ENCODE measurements around the gene DZIP1.

GRCh38 chr13:95623141-95623540 is 21.4 kb downstream of the DZIP1 start:
- TF ChIP-seq POLR2AphosphoS5 (IDR thresholded peaks at IDR 0.05; ENCODE audit: low read depth, low read length): no peak
- no peak for TF ChIP-seq CEBPB (IDR thresholded peaks at IDR 0.05; ENCODE audit: low read depth, low read length)
- no peak for TF ChIP-seq CTCF (IDR thresholded peaks at IDR 0.05; ENCODE audit: control extremely low read depth in 1 of 3, insufficient read depth in 1 of 3, low read depth in 1 of 3, low read length in 3 of 3)
- no peak for TF ChIP-seq RFX5 (IDR thresholded peaks at IDR 0.05; ENCODE audit: borderline replicate concordance, low read depth, low read length)
- TF ChIP-seq EZH2 (IDR thresholded peaks at IDR 0.05; ENCODE audit: low read depth, low read length, severe bottlenecking): no peak
- TF ChIP-seq SP2 (IDR thresholded peaks at IDR 0.05; ENCODE audit: low read length): no peak
- no peak for TF ChIP-seq CBX8 (IDR thresholded peaks at IDR 0.05; ENCODE audit: borderline replicate concordance, low read depth, low read length)
- no peak for TF ChIP-seq CHD7 (IDR thresholded peaks at IDR 0.05; ENCODE audit: insufficient replicate concordance, low read length)
- TF ChIP-seq CTBP2 (IDR thresholded peaks at IDR 0.05; ENCODE audit: borderline replicate concordance, insufficient read depth, insufficient read length, low read length): no peak

All from H1 (cell line).